DOHH2 (cell line): ENCODE measurements around the gene HECW1.

ENCODE experiments used
- H3F3A ChIP-seq: fragments of 200-600 bp; sonication (generic), shearing (Covaris generic); 2 replicates; pipeline ENCODE4 v1.6.0; 2016; ENCODE audit warnings: antibody characterized with exemption, mild to moderate bottlenecking; ENCODE audit not compliant: control insufficient read depth, insufficient read depth
- H3K27ac ChIP-seq: fragments of 200-600 bp; sonication (generic); 2 replicates; pipeline ENCODE4 v1.5.1; 2014; ENCODE audit warnings: low read depth, mild to moderate bottlenecking, low read length, moderate library complexity
- H3K27me3 ChIP-seq: fragments of 200-600 bp; sonication (generic); 2 replicates; pipeline ENCODE4 v1.6.1; 2014; ENCODE audit warnings: mild to moderate bottlenecking, low read length, mixed read lengths; ENCODE audit not compliant: control insufficient read depth
- H3K36me3 ChIP-seq: fragments of 200-600 bp; sonication (generic); 2 replicates; pipeline ENCODE4 v1.6.1; 2014; ENCODE audit warnings: mild to moderate bottlenecking, low read length, moderate library complexity, mixed read lengths; ENCODE audit not compliant: control insufficient read depth
- H3K4me1 ChIP-seq: fragments of 200-600 bp; sonication (generic); 2 replicates; pipeline ENCODE4 v1.6.1; 2014; ENCODE audit warnings: mild to moderate bottlenecking, low read length, mixed read lengths; ENCODE audit not compliant: control insufficient read depth
- H3K4me2 ChIP-seq: fragments of 200-600 bp; sonication (generic); 2 replicates; pipeline ENCODE4 v1.6.0; 2014; ENCODE audit warnings: mild to moderate bottlenecking, low read length, moderate library complexity
- H3K4me3 ChIP-seq: fragments of 200-600 bp; sonication (generic); 2 replicates; pipeline ENCODE4 v1.5.1; 2014; ENCODE audit warnings: mild to moderate bottlenecking, low read length, mixed read lengths
- H3K79me2 ChIP-seq: fragments of 200-600 bp; sonication (generic); 2 replicates; pipeline ENCODE4 v1.6.1; 2014; ENCODE audit warnings: mild to moderate bottlenecking, low read length, mixed read lengths; ENCODE audit not compliant: control insufficient read depth
- H3K9me2 ChIP-seq: fragments of 200-600 bp; sonication (generic); replicated peaks from 2 replicates; pipeline ENCODE4 v1.6.1; 2014; ENCODE audit warnings: mild to moderate bottlenecking, low read length, mixed read lengths; ENCODE audit not compliant: control insufficient read depth
- H3K9me3 ChIP-seq: fragments of 200-600 bp; sonication (generic); 2 replicates; pipeline ENCODE4 v1.6.1; 2014; ENCODE audit warnings: antibody characterized with exemption, low read length, mixed read lengths; ENCODE audit not compliant: control insufficient read depth, insufficient read depth
- H4K20me1 ChIP-seq: fragments of 200-600 bp; sonication (generic); 2 replicates; pipeline ENCODE4 v1.6.0; 2014; ENCODE audit warnings: low read depth, mild to moderate bottlenecking, antibody characterized with exemption, low read length, moderate library complexity; ENCODE audit not compliant: control insufficient read depth, insufficient read depth
- EZH2phosphoT487 ChIP-seq: fragments of 200-600 bp; sonication (generic); IDR thresholded peaks from 2 replicates; pipeline ENCODE4 v1.6.1; 2017; ENCODE audit warnings: borderline replicate concordance, mild to moderate bottlenecking, antibody characterized with exemption, low read length, moderate library complexity, mixed read lengths
- TF ChIP-seq, protein P1 (sequence below): fragments of 200-600 bp; sonication (generic); IDR thresholded peaks from one replicate; pipeline ENCODE4 v1.5.1; 2014; ENCODE audit warnings: antibody characterized with exemption, mild to moderate bottlenecking, low read depth, low read length; ENCODE audit not compliant: poor library complexity, severe bottlenecking

Gene HECW1

GRCh38 chr7:43240565-43240964, 128.1 kb downstream of the HECW1 start:
- Histone ChIP-seq H3K9me2 (no peaks in the 10 kb centered on the region), H3K36me3 (no peaks in the 10 kb centered on the region), H3K4me3 (no peak overlapping the region), H3K9me3 (no peaks in the 10 kb centered on the region), H4K20me1 (no peaks in the 10 kb centered on the region), H3F3A (no peaks in the 10 kb centered on the region), H3K27me3 (no peaks in the 10 kb centered on the region), H3K27ac (no peak overlapping the region), H3K79me2 (no peaks in the 10 kb centered on the region), H3K4me2 (no peak overlapping the region), H3K4me1 (no peaks in the 10 kb centered on the region)
- no peak for TF ChIP-seq EZH2phosphoT487
- TF ChIP-seq, protein P1, sequence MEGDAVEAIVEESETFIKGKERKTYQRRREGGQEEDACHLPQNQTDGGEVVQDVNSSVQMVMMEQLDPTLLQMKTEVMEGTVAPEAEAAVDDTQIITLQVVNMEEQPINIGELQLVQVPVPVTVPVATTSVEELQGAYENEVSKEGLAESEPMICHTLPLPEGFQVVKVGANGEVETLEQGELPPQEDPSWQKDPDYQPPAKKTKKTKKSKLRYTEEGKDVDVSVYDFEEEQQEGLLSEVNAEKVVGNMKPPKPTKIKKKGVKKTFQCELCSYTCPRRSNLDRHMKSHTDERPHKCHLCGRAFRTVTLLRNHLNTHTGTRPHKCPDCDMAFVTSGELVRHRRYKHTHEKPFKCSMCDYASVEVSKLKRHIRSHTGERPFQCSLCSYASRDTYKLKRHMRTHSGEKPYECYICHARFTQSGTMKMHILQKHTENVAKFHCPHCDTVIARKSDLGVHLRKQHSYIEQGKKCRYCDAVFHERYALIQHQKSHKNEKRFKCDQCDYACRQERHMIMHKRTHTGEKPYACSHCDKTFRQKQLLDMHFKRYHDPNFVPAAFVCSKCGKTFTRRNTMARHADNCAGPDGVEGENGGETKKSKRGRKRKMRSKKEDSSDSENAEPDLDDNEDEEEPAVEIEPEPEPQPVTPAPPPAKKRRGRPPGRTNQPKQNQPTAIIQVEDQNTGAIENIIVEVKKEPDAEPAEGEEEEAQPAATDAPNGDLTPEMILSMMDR = no peak

DNA sequence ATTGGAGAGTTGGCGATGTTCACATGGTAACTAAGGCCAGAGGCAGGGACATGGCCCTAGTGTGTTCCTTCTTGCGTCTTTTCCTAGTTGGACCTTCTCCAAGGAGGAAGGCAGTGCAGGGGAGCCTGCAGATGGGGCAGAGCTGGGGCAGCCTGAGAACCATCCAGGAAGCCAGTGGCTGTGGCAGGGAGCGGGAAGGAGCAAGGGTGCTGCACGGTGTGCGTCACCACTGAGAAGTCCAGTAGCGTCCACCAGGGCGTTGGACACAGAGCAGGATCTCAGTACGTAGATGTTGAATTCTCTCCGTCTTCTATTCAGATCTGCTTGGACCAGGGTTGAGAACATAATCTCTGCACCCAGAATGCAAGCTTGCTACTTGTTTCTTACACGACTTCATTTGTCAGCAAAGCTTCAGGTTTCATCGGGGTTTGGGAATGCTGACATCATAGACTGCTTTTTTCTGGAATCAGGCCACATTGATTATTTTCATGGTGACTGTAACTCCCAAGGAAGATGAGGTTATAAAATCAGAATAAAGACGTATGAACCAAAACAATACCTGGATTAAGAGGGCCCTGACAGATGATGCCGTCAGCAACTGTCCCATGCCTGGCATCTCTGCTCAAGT, 130.3 kb downstream of the HECW1 start:
- Histone ChIP-seq H3K9me3 (no peaks in the 10 kb centered on the region), H3K4me3 (no peak overlapping the region), H3K4me2 (no peak overlapping the region), H3K36me3 (no peaks in the 10 kb centered on the region), H3K79me2 (no peaks in the 10 kb centered on the region), H4K20me1 (no peaks in the 10 kb centered on the region), H3K4me1 (no peaks in the 10 kb centered on the region), H3K27ac (no peak overlapping the region), H3K9me2 (no peaks in the 10 kb centered on the region), H3F3A (no peaks in the 10 kb centered on the region), H3K27me3 (no peaks in the 10 kb centered on the region)
- TF ChIP-seq, protein P1 = no peak
- TF ChIP-seq EZH2phosphoT487 = no peak

GRCh38 chr7:43244232-43244631, 131.8 kb downstream of the HECW1 start:
- Histone ChIP-seq H3K4me1 (no peaks in the 10 kb centered on the region), H3K4me3 (no peak overlapping the region), H3K27ac (no peak overlapping the region), H3K36me3 (no peaks in the 10 kb centered on the region), H3K79me2 (no peaks in the 10 kb centered on the region), H3K9me3 (no peaks in the 10 kb centered on the region), H3F3A (no peaks in the 10 kb centered on the region), H3K27me3 (no peaks in the 10 kb centered on the region), H3K9me2 (no peaks in the 10 kb centered on the region), H3K4me2 (no peak overlapping the region), H4K20me1 (no peaks in the 10 kb centered on the region)
- TF ChIP-seq, protein P1 = no peak
- TF ChIP-seq EZH2phosphoT487 = no peak
